IMR-90 (cell line): Measurements from ENCODE around the gene MOSPD3.

ENCODE experiments used
- CEBPB ChIP-seq: IDR thresholded peaks from 2 replicates; pipeline ENCODE4 v1.6.1; 2012; ENCODE audit warnings: low read depth, low read length, improper control_type of control experiment
- CTCF ChIP-seq: conservative IDR thresholded peaks from 2 replicates; pipeline ENCODE4 v1.5.1; 2012; ENCODE audit warnings: mild to moderate bottlenecking, low read depth, low read length, improper control_type of control experiment
- MAFK ChIP-seq: IDR thresholded peaks from 2 replicates; pipeline ENCODE4 v1.6.1; 2012; ENCODE audit warnings: low read depth, low read length, improper control_type of control experiment
- MXI1 ChIP-seq: IDR thresholded peaks from 2 replicates; pipeline ENCODE4 v1.6.1; 2012; ENCODE audit warnings: low read depth, mild to moderate bottlenecking, low read length, moderate library complexity, borderline replicate concordance
- POLR2A ChIP-seq: IDR thresholded peaks from 2 replicates; pipeline ENCODE4 v1.6.1; 2012; ENCODE audit warnings: mild to moderate bottlenecking, low read depth, low read length

GRCh38 chr7:100642534-100642907 is 30.2 kb downstream of the MOSPD3 start:
- TF ChIP-seq CTCF (no peak), MAFK (no peak), CEBPB (no peak), POLR2A (no peak), MXI1 (no peak)
